IMR-90 (cell line): ENCODE data around the gene RNU6-8. TPM values are rescaled to one million over a fixed set of nuclear protein-coding genes. Genes with fewer than 3 reads are reported as not detected.

Experiments
- ATAC-seq: fragments of 200-7000 bp; cut with Tn5 transposase; 2 replicates; pipeline ENCODE4 v1.9.1; 2020; ENCODE audit warnings: low read depth, mild to moderate bottlenecking, moderate library complexity
- BruUV-seq: library from RNA; stranded (reverse); fragments of 400-500 nt; replicated peaks from 2 replicates; lab custom pipeline; 2021; lab: Mats Ljungman, UMichigan
- CTCF ChIA-PET: fragments of 300-600 bp; formaldehyde crosslinking; extraction: SDS; loops from one replicate; lab custom pipeline; 2021; ENCODE audit warnings: antibody characterized with exemption; lab: Yijun Ruan, JAX
- POLR2A ChIA-PET: fragments of 300-600 bp; sonication (Branson Sonifier 250); formaldehyde crosslinking; loops from one replicate; lab custom pipeline; 2022; ENCODE audit warnings: antibody characterized with exemption; ENCODE audit not compliant: unreplicated experiment; lab: Charles Lee
- DNase-seq: peaks from one replicate; pipeline ENCODE4 v3.0.0; 2013
- H2AFZ ChIP-seq: replicated peaks from 2 replicates; pipeline ENCODE3; 2013; ENCODE audit warnings: low read length, mild to moderate bottlenecking; ENCODE audit not compliant: poor library complexity
- H2AK5ac ChIP-seq: 2 replicates; pipeline ENCODE4 v1.6.1; 2013; ENCODE audit warnings: low read depth, low read length, inconsistent platforms
- H2AK9ac ChIP-seq: replicated peaks from 2 replicates; pipeline ENCODE3; 2013; ENCODE audit warnings: mild to moderate bottlenecking, low read depth, low read length, moderate library complexity; ENCODE audit not compliant: poor library complexity
- H2BK120ac ChIP-seq: 2 replicates; pipeline ENCODE4 v1.6.1; 2013; ENCODE audit warnings: low read depth, low read length, inconsistent platforms
- H2BK15ac ChIP-seq: 3 replicates; pipeline ENCODE4 v1.6.1; 2013; ENCODE audit warnings: low read depth, low read length, inconsistent platforms
- H2BK20ac ChIP-seq: 2 replicates; pipeline ENCODE4 v1.6.1; 2013; ENCODE audit warnings: low read depth, mild to moderate bottlenecking, inconsistent platforms, low read length, moderate library complexity
- H2BK5ac ChIP-seq: 2 replicates; pipeline ENCODE4 v1.6.1; 2013; ENCODE audit warnings: mild to moderate bottlenecking, low read depth, low read length, inconsistent platforms; ENCODE audit not compliant: poor library complexity, severe bottlenecking
- H3K14ac ChIP-seq: replicated peaks from 2 replicates; pipeline ENCODE4 v1.6.1; 2013; ENCODE audit warnings: low read depth, low read length, inconsistent platforms
- H3K18ac ChIP-seq: 2 replicates; pipeline ENCODE4 v1.6.1; 2013; ENCODE audit warnings: low read depth, low read length, control low read depth
- H3K23ac ChIP-seq: 2 replicates; pipeline ENCODE4 v1.6.1; 2013; ENCODE audit warnings: low read depth, low read length, inconsistent platforms
- H3K27ac ChIP-seq: 2 replicates; pipeline ENCODE4 v1.5.1; 2013; ENCODE audit warnings: mild to moderate bottlenecking, control low read depth, low read length; ENCODE audit not compliant: insufficient read depth
- H3K27me3 ChIP-seq: 2 replicates; pipeline ENCODE4 v1.6.1; 2013; ENCODE audit warnings: low read length; ENCODE audit not compliant: control insufficient read depth, insufficient read depth
- H3K36me3 ChIP-seq: 2 replicates; pipeline ENCODE4 v1.6.1; 2013; ENCODE audit warnings: low read length, mixed read lengths; ENCODE audit not compliant: control insufficient read depth, insufficient read depth
- H3K4ac ChIP-seq: 2 replicates; pipeline ENCODE4 v1.6.1; 2013; ENCODE audit warnings: low read depth, low read length, inconsistent platforms
- H3K4me1 ChIP-seq: 2 replicates; pipeline ENCODE4 v1.6.1; 2013; ENCODE audit warnings: low read length, mixed read lengths; ENCODE audit not compliant: control insufficient read depth, insufficient read depth
- H3K4me2 ChIP-seq: 2 replicates; pipeline ENCODE4 v1.6.1; 2013; ENCODE audit warnings: low read depth, mild to moderate bottlenecking, control low read depth, low read length, moderate library complexity
- H3K4me3 ChIP-seq: 2 replicates; pipeline ENCODE4 v1.5.1; 2013; ENCODE audit warnings: low read depth, mild to moderate bottlenecking, control low read depth, low read length, moderate library complexity; ENCODE audit not compliant: insufficient read depth
- H3K56ac ChIP-seq: 2 replicates; pipeline ENCODE4 v1.6.1; 2013; ENCODE audit warnings: low read length, inconsistent platforms; ENCODE audit not compliant: insufficient read depth; ENCODE audit errors: extremely low read depth
- H3K79me1 ChIP-seq, 2 experiments: 2 replicates each; pipeline ENCODE4 v1.6.1; 2013; ENCODE audit warnings: low read length in 2 of 2, inconsistent platforms in 1 of 2, low read depth in 1 of 2
- H3K9ac ChIP-seq: 2 replicates; pipeline ENCODE4 v1.6.1; 2013; ENCODE audit warnings: low read depth, low read length, control low read depth
- H3K9me1 ChIP-seq: 2 replicates; pipeline ENCODE4 v1.6.1; 2013; ENCODE audit warnings: low read length, inconsistent platforms; ENCODE audit not compliant: insufficient read depth
- H3K9me3 ChIP-seq: 2 replicates; pipeline ENCODE4 v1.6.1; 2013; ENCODE audit warnings: low read length; ENCODE audit not compliant: control insufficient read depth, insufficient read depth
- H4K20me1 ChIP-seq: 2 replicates; pipeline ENCODE4 v1.6.1; 2013; ENCODE audit warnings: low read length, inconsistent platforms; ENCODE audit not compliant: insufficient read depth
- H4K5ac ChIP-seq: 2 replicates; pipeline ENCODE4 v1.6.1; 2013; ENCODE audit warnings: mild to moderate bottlenecking, low read depth, low read length, control low read depth
- H4K8ac ChIP-seq, 2 experiments: 2 replicates each; pipeline ENCODE4 v1.6.1; 2013; ENCODE audit warnings: low read depth in 2 of 2, low read length in 2 of 2, control low read depth in 1 of 2, inconsistent platforms in 1 of 2
- H4K91ac ChIP-seq: 2 replicates; pipeline ENCODE4 v1.6.1; 2013; ENCODE audit warnings: low read depth, low read length, inconsistent platforms; ENCODE audit not compliant: insufficient read depth
- BHLHE40 ChIP-seq: fragments of 150-350 bp; IDR thresholded peaks from 2 replicates; pipeline ENCODE4 v1.6.1; 2016; ENCODE audit warnings: mild to moderate bottlenecking, low read depth, low read length
- CHD1 ChIP-seq: IDR thresholded peaks from 2 replicates; pipeline ENCODE4 v1.6.1; 2012; ENCODE audit warnings: low read depth, low read length, improper control_type of control experiment
- FOS ChIP-seq: fragments of 150-350 bp; IDR thresholded peaks from 2 replicates; pipeline ENCODE4 v1.6.1; 2016; ENCODE audit warnings: low read depth, low read length
- RAD21 ChIP-seq: IDR thresholded peaks from 2 replicates; pipeline ENCODE4 v1.6.1; 2012; ENCODE audit warnings: low read length, improper control_type of control experiment
- RFX5 ChIP-seq: IDR thresholded peaks from 2 replicates; pipeline ENCODE4 v1.8.0; 2012; ENCODE audit warnings: low read depth, mild to moderate bottlenecking, low read length, moderate library complexity
- WGBS, 2 experiments: methylation state at CpG; one replicate each; pipeline versions ENCODE4 v1.1.5 to v1.1.7; 2013; ENCODE audit warnings: missing lambda C conversion rate in 2 of 2; ENCODE audit not compliant: insufficient read length in 1 of 2; ENCODE audit errors: extremely low coverage in 2 of 2; 5-methylcytosine and 5-hydroxymethylcytosine counted together
- dilution Hi-C: fragments of 300-500 bp; cut with HindIII; formaldehyde crosslinking; loops from one replicate; pipeline ENCODE4 v1.14.3; 2018; ENCODE audit warnings: low sequenced_read_pairs; ENCODE audit not compliant: unreplicated experiment
- in situ Hi-C: fragments of 300-500 bp; cut with MboI; formaldehyde crosslinking; loops from 3 replicates; pipeline ENCODE4 v1.14.3; 2019; ENCODE audit warnings: low sequenced_read_pairs, inconsistent platforms, mixed read lengths
- intact Hi-C: fragments of 100-400 bp; cut with micrococcal nuclease; formaldehyde crosslinking; loops from 2 replicates; pipeline ENCODE4 v1.10.0; 2022
- polyA plus RNA-seq, 3 experiments: library from polyadenylated mRNA; depleted of rRNA; stranded (reverse); fragments of >200 nt; gene quantifications; 2 replicates each; pipeline ENCODE4 v1.2.3, GENCODE V29; 2012; ENCODE audit warnings: low replicate concordance in 1 of 3
- total RNA-seq: library from RNA; depleted of rRNA; stranded (reverse); fragments of >200 nt; gene quantifications from 2 replicates; pipeline ENCODE4 v1.2.3, GENCODE V29; 2012
- TF ChIP-seq, protein P1 (sequence below): fragments of 150-350 bp; IDR thresholded peaks from 2 replicates; pipeline ENCODE4 v1.6.1; 2017; ENCODE audit warnings: mild to moderate bottlenecking, antibody characterized with exemption, low read length, low read depth
- TF ChIP-seq, protein P2 (sequence below): fragments of 150-350 bp; IDR thresholded peaks from 2 replicates; pipeline ENCODE4 v1.6.1; 2016; ENCODE audit warnings: low read depth, mild to moderate bottlenecking, low read length, moderate library complexity, borderline replicate concordance

RNU6-8 gene
- total and polyA plus RNA-seq, 2 of the 4 experiments (the other 2 are of a cell fraction), result not detected

DNA sequence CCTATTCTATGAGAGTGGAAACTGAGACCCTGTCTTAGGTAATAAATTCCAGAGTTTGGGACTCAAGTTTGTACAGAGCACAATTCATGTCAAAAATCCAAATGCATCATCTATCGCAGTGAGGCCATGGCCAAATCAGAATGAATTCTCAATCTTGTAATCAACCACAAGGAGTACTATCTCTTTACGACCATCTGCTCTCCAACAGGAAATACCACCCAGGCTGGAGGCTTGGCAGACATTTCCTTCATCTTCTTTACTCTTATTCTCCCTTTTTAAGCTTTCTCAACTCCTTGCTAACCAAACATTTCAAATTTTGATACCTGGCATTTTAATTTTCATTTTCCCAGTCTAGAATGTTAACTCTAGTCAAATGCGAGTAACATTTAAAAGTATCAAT is 33.9 kb downstream of the RNU6-8 start:
- in situ Hi-C loops, result no loop called here
- TF ChIP-seq RFX5 (no peak), FOS (no peak), CHD1 (no peak), BHLHE40 (no peak), RAD21 (no peak)
- TF ChIP-seq, protein P1, sequence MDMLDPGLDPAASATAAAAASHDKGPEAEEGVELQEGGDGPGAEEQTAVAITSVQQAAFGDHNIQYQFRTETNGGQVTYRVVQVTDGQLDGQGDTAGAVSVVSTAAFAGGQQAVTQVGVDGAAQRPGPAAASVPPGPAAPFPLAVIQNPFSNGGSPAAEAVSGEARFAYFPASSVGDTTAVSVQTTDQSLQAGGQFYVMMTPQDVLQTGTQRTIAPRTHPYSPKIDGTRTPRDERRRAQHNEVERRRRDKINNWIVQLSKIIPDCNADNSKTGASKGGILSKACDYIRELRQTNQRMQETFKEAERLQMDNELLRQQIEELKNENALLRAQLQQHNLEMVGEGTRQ, result no peak
- TF ChIP-seq, protein P2, sequence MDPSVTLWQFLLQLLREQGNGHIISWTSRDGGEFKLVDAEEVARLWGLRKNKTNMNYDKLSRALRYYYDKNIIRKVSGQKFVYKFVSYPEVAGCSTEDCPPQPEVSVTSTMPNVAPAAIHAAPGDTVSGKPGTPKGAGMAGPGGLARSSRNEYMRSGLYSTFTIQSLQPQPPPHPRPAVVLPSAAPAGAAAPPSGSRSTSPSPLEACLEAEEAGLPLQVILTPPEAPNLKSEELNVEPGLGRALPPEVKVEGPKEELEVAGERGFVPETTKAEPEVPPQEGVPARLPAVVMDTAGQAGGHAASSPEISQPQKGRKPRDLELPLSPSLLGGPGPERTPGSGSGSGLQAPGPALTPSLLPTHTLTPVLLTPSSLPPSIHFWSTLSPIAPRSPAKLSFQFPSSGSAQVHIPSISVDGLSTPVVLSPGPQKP, result no peak
- dilution Hi-C loops, result no loop called here
- H3K4me1 ChIP-seq, result no peaks in the 10 kb centered on the region
- ATAC-seq, result no peak
- intact Hi-C loops, result no loop called here
- H3K36me3 ChIP-seq, result no peaks in the 10 kb centered on the region
- H2AK9ac ChIP-seq, result no peak overlapping the region
- no peaks in the 10 kb centered on the region for H3K27me3 ChIP-seq
- H3K79me1 ChIP-seq, result no peaks in the 10 kb centered on the region
- no peak overlapping the region for H4K91ac ChIP-seq
- H3K14ac ChIP-seq, result no peak overlapping the region
- no peak overlapping the region for H3K18ac ChIP-seq
- no peaks in the 10 kb centered on the region for H3K9me1 ChIP-seq
- no CpG with 5 or more reads among the region's 3 CpGs for WGBS, 2 experiments
- no peak overlapping the region for H3K27ac ChIP-seq
- no peak overlapping the region for H3K4me3 ChIP-seq
- H3K9ac ChIP-seq, result no peak overlapping the region
- H2AFZ ChIP-seq, result no peak overlapping the region
- no peaks in the 10 kb centered on the region for H3K9me3 ChIP-seq
- no peak overlapping the region for H4K5ac ChIP-seq
- H3K4ac ChIP-seq, result no peak overlapping the region
- no peak overlapping the region for H3K23ac ChIP-seq
- no peaks in the 10 kb centered on the region for H4K20me1 ChIP-seq
- H2BK120ac ChIP-seq, result no peak overlapping the region
- no peak overlapping the region for H2AK5ac ChIP-seq
- H4K8ac ChIP-seq, result no peak overlapping the region
- DNase-seq, result no peak
- no peak overlapping the region for H2BK15ac ChIP-seq
- ChIA-PET POLR2A (no interaction called here), CTCF (no interaction called here)
- H2BK5ac ChIP-seq, result no peak overlapping the region
- H3K56ac ChIP-seq, result no peak overlapping the region
- BruUV-seq, result no TSS peak
- no peak overlapping the region for H2BK20ac ChIP-seq
- H3K4me2 ChIP-seq, result no peak overlapping the region
